GM12878 (cell line): Measurements from ENCODE around the gene DACH1. TPM values are rescaled to one million over a fixed set of nuclear protein-coding genes. Genes with fewer than 3 reads are reported as not detected.

Experiments used
- ATAC-seq: fragments of 200-7000 bp; cut with Tn5 transposase; 3 replicates; pipeline ENCODE4 v1.9.1; 2020; ENCODE audit warnings: mild to moderate bottlenecking, moderate library complexity
- BruUV-seq: library from RNA; stranded (reverse); fragments of 400-500 nt; replicated peaks from 2 replicates; lab custom pipeline; 2021; lab: Mats Ljungman, UMichigan
- CTCF ChIA-PET: fragments of 300-600 bp; sonication (Branson Sonifier 250); formaldehyde crosslinking; extraction: SDS; loops from one replicate; lab custom pipeline; 2021; ENCODE audit warnings: inconsistent platforms; lab: Yijun Ruan, JAX
- POLR2A ChIA-PET: fragments of 350-600 bp; formaldehyde crosslinking; extraction: SDS; loops from one replicate; lab custom pipeline; 2021; ENCODE audit warnings: inconsistent platforms; lab: Charles Lee
- RAD21 ChIA-PET: fragments of 300-600 bp; sonication (Branson Sonifier 250); formaldehyde crosslinking; loops from one replicate; lab custom pipeline; 2023; ENCODE audit warnings: antibody characterized with exemption; ENCODE audit not compliant: unreplicated experiment; lab: Charles Lee
- SMC1A ChIA-PET: fragments of 300-600 bp; sonication (Branson Sonifier 250); formaldehyde crosslinking; loops from one replicate; lab custom pipeline; 2023; ENCODE audit not compliant: unreplicated experiment, uncharacterized antibody; lab: Charles Lee
- DNase-seq: peaks from one replicate; pipeline ENCODE4 v3.0.0-alpha.2; 2011; ENCODE audit warnings: low read depth, low spot score
- FAIRE-seq: peaks from 3 replicates; lab custom pipeline; 2011; peaks lifted over from hg19 to GRCh38; lab: Jason Lieb, UNC
- H2AFZ ChIP-seq: 2 replicates; pipeline ENCODE4 v1.6.0; 2011; ENCODE audit warnings: low read depth, low read length, control low read depth; ENCODE audit not compliant: control insufficient read depth
- H3K27ac ChIP-seq: 2 replicates; pipeline ENCODE4 v1.5.1; 2011; ENCODE audit warnings: control low read depth; ENCODE audit not compliant: control insufficient read depth, insufficient read depth
- H3K27me3 ChIP-seq, 2 experiments: replicated peaks in 1 of 2; 2 replicates each; pipeline versions ENCODE4 v1.6.0 to v1.6.1; 2011; ENCODE audit warnings: low read length in 1 of 2; ENCODE audit not compliant: control insufficient read depth in 2 of 2, insufficient read depth in 2 of 2
- H3K36me3 ChIP-seq, 2 experiments: 2 replicates each; pipeline ENCODE4 v1.5.1; 2011; ENCODE audit warnings: low read length in 1 of 2; ENCODE audit not compliant: control insufficient read depth in 2 of 2, insufficient read depth in 2 of 2
- H3K4me1 ChIP-seq: 2 replicates; pipeline ENCODE4 v1.6.1; 2011; ENCODE audit warnings: mild to moderate bottlenecking, low read length, moderate library complexity, mixed read lengths; ENCODE audit not compliant: control insufficient read depth, insufficient read depth
- H3K4me2 ChIP-seq: 2 replicates; pipeline ENCODE4 v1.6.0; 2011; ENCODE audit warnings: control low read depth; ENCODE audit not compliant: control insufficient read depth, insufficient read depth
- H3K4me3 ChIP-seq: fragments of 200-600 bp; sonication (generic); 2 replicates; pipeline ENCODE4 v1.5.1; 2016
- H3K79me2 ChIP-seq: 2 replicates; pipeline ENCODE4 v1.6.0; 2011; ENCODE audit warnings: low read length; ENCODE audit not compliant: control insufficient read depth, insufficient read depth
- H3K9ac ChIP-seq: 2 replicates; pipeline ENCODE4 v1.8.0; 2011; ENCODE audit warnings: low read length, control low read depth, mixed read lengths; ENCODE audit not compliant: control insufficient read depth, insufficient read depth
- H3K9me3 ChIP-seq: replicated peaks from 3 replicates; pipeline ENCODE4 v1.5.1; 2011; ENCODE audit warnings: mild to moderate bottlenecking, low read length; ENCODE audit not compliant: control insufficient read depth, insufficient read depth
- H4K20me1 ChIP-seq: 2 replicates; pipeline ENCODE4 v1.6.0; 2011; ENCODE audit not compliant: control insufficient read depth, insufficient read depth
- BCL11A ChIP-seq: IDR thresholded peaks from 2 replicates; pipeline ENCODE4 v1.6.1; 2011; ENCODE audit warnings: low read depth, low read length
- CHD4 ChIP-seq: fragments of 200-600 bp; sonication (generic); IDR thresholded peaks from 2 replicates; pipeline ENCODE4 v1.6.1; 2016; ENCODE audit warnings: mild to moderate bottlenecking
- DPF2 ChIP-seq: fragments of 450-650 bp; IDR thresholded peaks from 2 replicates; pipeline ENCODE4 v1.6.1; 2017; ENCODE audit warnings: mild to moderate bottlenecking
- EGR1 ChIP-seq, 2 experiments: IDR thresholded peaks; 1 replicate in 1 of 2; 2 replicates in 1 of 2; pipeline ENCODE4 v1.6.1; 2011 to 2012; ENCODE audit warnings: low read depth in 2 of 2, low read length in 2 of 2, borderline replicate concordance in 1 of 2, mild to moderate bottlenecking in 1 of 2, moderate library complexity in 1 of 2
- GABPA ChIP-seq: IDR thresholded peaks from 2 replicates; pipeline ENCODE4 v1.6.1; 2014; ENCODE audit warnings: antibody characterized with exemption, low read depth, mild to moderate bottlenecking, inconsistent platforms
- HDGF ChIP-seq: fragments of 450-650 bp; IDR thresholded peaks from 2 replicates; pipeline ENCODE4 v1.6.1; 2016; ENCODE audit warnings: antibody characterized with exemption
- NBN ChIP-seq: fragments of 450-650 bp; IDR thresholded peaks from 2 replicates; pipeline ENCODE4 v1.6.1; 2016
- RELB ChIP-seq: fragments of 450-650 bp; IDR thresholded peaks from 2 replicates; pipeline ENCODE4 v1.6.1; 2017; ENCODE audit warnings: low read depth, mild to moderate bottlenecking, moderate library complexity
- REST ChIP-seq: IDR thresholded peaks from 2 replicates; pipeline ENCODE4 v1.6.1; 2012; ENCODE audit warnings: mild to moderate bottlenecking, low read depth, low read length
- RUNX3 ChIP-seq: IDR thresholded peaks from 2 replicates; pipeline ENCODE4 v1.6.1; 2012; ENCODE audit warnings: low read length, inconsistent platforms
- SPI1 ChIP-seq: IDR thresholded peaks from 2 replicates; pipeline ENCODE4 v1.6.1; 2011; ENCODE audit warnings: low read depth, mild to moderate bottlenecking, low read length, moderate library complexity, borderline replicate concordance; ENCODE audit not compliant: insufficient read depth
- TAF1 ChIP-seq: IDR thresholded peaks from 2 replicates; pipeline ENCODE4 v1.6.1; 2011; ENCODE audit warnings: mild to moderate bottlenecking, low read depth, low read length, borderline replicate concordance
- WGBS: methylation state at CpG from one replicate; pipeline ENCODE4 v1.1.6; 2016; ENCODE audit warnings: low lambda C conversion rate; ENCODE audit not compliant: insufficient replicate concordance, insufficient coverage; ENCODE audit errors: missing lambda C conversion rate; 5-methylcytosine and 5-hydroxymethylcytosine counted together
- in situ Hi-C: fragments of 300-500 bp; cut with MboI; formaldehyde crosslinking; loops from 9 replicates; pipeline ENCODE4 v1.14.3; 2018; ENCODE audit warnings: mixed read lengths
- intact Hi-C: fragments of 100-400 bp; cut with micrococcal nuclease; formaldehyde crosslinking; loops from one replicate; pipeline ENCODE4 v1.14.2; 2022; ENCODE audit not compliant: unreplicated experiment
- polyA plus RNA-seq, 11 experiments: library from polyadenylated mRNA; depleted of rRNA in 4 of 11; unstranded in 6 of 11; stranded (reverse) in 5 of 11; fragments of >200 nt; fragmentation: Nextera tagmentation in 4 of 11; fragmentation: Illumina TruSeq in 1 of 11; extraction: Ambion mirVana in 4 of 11; extraction: Trizol in 1 of 11; gene quantifications; 1 replicate in 1 of 11; 2 replicates in 10 of 11; pipeline versions ENCODE4 v1.2.1 to v1.2.3, GENCODE V29; 2011 to 2016; ENCODE audit warnings: inconsistent platforms in 2 of 11, missing spikeins in 2 of 11, low read depth in 1 of 11
- total RNA-seq, 4 experiments: library from RNA; depleted of rRNA in 3 of 4; stranded (reverse); fragments of >200 nt in 3 of 4; fragmentation: Illumina TruSeq in 1 of 4; extraction: Trizol in 1 of 4; gene quantifications; 2 replicates each; pipeline versions ENCODE4 v1.2.1 to v1.2.3, GENCODE V29; 2013 to 2021
- TF ChIP-seq, protein P1 (sequence below): fragments of 450-650 bp; IDR thresholded peaks from 2 replicates; pipeline ENCODE4 v1.6.1; 2017; ENCODE audit warnings: mild to moderate bottlenecking, moderate library complexity
- TF ChIP-seq, protein P2 (sequence below): fragments of 450-650 bp; IDR thresholded peaks from 2 replicates; pipeline ENCODE4 v1.6.1; 2017; ENCODE audit warnings: mild to moderate bottlenecking, low read depth, inconsistent platforms; ENCODE audit not compliant: poor library complexity, severe bottlenecking

The DACH1 gene
- total and polyA plus RNA-seq, 10 of the 15 experiments (the other 5 are each of a cell fraction or from before 2014, with no cell fraction given), result 0.05 TPM; not detected in 9

DNA sequence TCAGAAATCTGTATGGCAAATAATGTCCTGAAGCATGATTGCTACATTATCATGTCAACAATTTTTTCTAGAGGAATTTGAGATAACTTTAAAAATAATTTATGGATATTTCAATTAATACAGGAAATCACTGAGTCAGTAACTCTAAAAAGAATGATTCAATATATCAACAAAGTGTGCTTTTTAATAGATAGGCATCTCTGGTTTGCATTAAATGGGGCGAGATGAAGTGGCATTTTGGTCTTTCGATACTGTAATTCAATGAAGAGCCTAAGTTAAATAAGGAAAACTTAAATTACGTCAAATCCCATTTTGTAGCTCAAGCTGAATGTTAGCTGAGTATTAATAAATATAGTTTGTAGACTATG, 342.8 kb downstream of the DACH1 start:
- CTCF ChIA-PET, result interaction anchor here (0.7 kb wide), 1 partner anchor 10 kb away, joined by 3 read pairs; no protein-coding TSS in a partner anchor
- Histone ChIP-seq H3K9me3 (no peaks in the 10 kb centered on the region), H3K9ac (no peak overlapping the region), H3K79me2 (no peaks in the 10 kb centered on the region), H4K20me1 (no peaks in the 10 kb centered on the region), H3K4me1 (no peaks in the 10 kb centered on the region), H3K4me3 (no peak overlapping the region), H3K36me3 (no peaks in the 10 kb centered on the region), H3K27me3 (no peaks in the 10 kb centered on the region), H2AFZ (no peak overlapping the region), H3K4me2 (no peak overlapping the region), H3K27ac (no peak overlapping the region)
- SMC1A ChIA-PET, result interaction anchor here (0.7 kb wide), 1 partner anchor 10 kb away, joined by 3 read pairs; no protein-coding TSS in a partner anchor
- WGBS, result 49% methylated on average over 3 of the region's 3 CpGs
- DNase-seq (no peak), FAIRE-seq (no peak), ATAC-seq (no peak)
- in situ Hi-C loops (no loop called here), intact Hi-C loops (no loop called here)
- POLR2A ChIA-PET, result no interaction called here
- RAD21 ChIA-PET, result no interaction called here
- BruUV-seq, result no TSS peak
- TF ChIP-seq BCL11A, result no peak
- TF ChIP-seq EGR1 (IDR thresholded peaks at IDR 0.05; ENCODE audit: borderline replicate concordance in 1 of 2, low read depth in 2 of 2, low read length in 2 of 2), result no peak
- TF ChIP-seq DPF2, result no peak
- TF ChIP-seq SPI1, result no peak
- no peak for TF ChIP-seq RELB
- no peak for TF ChIP-seq HDGF
- no peak for TF ChIP-seq CHD4
- TF ChIP-seq RUNX3, result no peak
- TF ChIP-seq REST, result no peak
- TF ChIP-seq TAF1, result no peak
- TF ChIP-seq, protein P1, sequence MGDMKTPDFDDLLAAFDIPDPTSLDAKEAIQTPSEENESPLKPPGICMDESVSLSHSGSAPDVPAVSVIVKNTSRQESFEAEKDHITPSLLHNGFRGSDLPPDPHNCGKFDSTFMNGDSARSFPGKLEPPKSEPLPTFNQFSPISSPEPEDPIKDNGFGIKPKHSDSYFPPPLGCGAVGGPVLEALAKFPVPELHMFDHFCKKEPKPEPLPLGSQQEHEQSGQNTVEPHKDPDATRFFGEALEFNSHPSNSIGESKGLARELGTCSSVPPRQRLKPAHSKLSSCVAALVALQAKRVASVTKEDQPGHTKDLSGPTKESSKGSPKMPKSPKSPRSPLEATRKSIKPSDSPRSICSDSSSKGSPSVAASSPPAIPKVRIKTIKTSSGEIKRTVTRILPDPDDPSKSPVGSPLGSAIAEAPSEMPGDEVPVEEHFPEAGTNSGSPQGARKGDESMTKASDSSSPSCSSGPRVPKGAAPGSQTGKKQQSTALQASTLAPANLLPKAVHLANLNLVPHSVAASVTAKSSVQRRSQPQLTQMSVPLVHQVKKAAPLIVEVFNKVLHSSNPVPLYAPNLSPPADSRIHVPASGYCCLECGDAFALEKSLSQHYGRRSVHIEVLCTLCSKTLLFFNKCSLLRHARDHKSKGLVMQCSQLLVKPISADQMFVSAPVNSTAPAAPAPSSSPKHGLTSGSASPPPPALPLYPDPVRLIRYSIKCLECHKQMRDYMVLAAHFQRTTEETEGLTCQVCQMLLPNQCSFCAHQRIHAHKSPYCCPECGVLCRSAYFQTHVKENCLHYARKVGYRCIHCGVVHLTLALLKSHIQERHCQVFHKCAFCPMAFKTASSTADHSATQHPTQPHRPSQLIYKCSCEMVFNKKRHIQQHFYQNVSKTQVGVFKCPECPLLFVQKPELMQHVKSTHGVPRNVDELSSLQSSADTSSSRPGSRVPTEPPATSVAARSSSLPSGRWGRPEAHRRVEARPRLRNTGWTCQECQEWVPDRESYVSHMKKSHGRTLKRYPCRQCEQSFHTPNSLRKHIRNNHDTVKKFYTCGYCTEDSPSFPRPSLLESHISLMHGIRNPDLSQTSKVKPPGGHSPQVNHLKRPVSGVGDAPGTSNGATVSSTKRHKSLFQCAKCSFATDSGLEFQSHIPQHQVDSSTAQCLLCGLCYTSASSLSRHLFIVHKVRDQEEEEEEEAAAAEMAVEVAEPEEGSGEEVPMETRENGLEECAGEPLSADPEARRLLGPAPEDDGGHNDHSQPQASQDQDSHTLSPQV, result no peak
- TF ChIP-seq GABPA, result no peak
- TF ChIP-seq NBN, result no peak
- TF ChIP-seq, protein P2, sequence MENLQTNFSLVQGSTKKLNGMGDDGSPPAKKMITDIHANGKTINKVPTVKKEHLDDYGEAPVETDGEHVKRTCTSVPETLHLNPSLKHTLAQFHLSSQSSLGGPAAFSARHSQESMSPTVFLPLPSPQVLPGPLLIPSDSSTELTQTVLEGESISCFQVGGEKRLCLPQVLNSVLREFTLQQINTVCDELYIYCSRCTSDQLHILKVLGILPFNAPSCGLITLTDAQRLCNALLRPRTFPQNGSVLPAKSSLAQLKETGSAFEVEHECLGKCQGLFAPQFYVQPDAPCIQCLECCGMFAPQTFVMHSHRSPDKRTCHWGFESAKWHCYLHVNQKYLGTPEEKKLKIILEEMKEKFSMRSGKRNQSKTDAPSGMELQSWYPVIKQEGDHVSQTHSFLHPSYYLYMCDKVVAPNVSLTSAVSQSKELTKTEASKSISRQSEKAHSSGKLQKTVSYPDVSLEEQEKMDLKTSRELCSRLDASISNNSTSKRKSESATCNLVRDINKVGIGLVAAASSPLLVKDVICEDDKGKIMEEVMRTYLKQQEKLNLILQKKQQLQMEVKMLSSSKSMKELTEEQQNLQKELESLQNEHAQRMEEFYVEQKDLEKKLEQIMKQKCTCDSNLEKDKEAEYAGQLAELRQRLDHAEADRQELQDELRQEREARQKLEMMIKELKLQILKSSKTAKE, result no peak
